NCI-H524 treated with DMSO at 0.1 percent for 48 hours (cell line): Measurements from ENCODE around the gene PCSK1N.
"Not testable (repeated sequence)": the region's sequence is repeated elsewhere in the genome, so short reads cannot be mapped to it uniquely, and the experiment has no call there.

Experiments used
- DNase-seq: peaks from one replicate; lab custom pipeline; 2025; lab: John Stamatoyannopoulos, UW

PCSK1N gene, protein sequence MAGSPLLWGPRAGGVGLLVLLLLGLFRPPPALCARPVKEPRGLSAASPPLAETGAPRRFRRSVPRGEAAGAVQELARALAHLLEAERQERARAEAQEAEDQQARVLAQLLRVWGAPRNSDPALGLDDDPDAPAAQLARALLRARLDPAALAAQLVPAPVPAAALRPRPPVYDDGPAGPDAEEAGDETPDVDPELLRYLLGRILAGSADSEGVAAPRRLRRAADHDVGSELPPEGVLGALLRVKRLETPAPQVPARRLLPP

GRCh38 chrX:48835524-48836329 is at the start of gene PCSK1N:
TSS of gene PCSK1N (minus strand) at chrX:48835610. CDS start at chrX:48835532, 78 bp downstream.
- DNase-seq = peak; percentile 29

GRCh38 chrX:48883729-48884128 is 48.3 kb upstream of the PCSK1N start:
- no peak for DNase-seq

GRCh38 chrX:48876944-48877343 is 41.5 kb upstream of the PCSK1N start:
- DNase-seq = not testable (repeated sequence)

DNA sequence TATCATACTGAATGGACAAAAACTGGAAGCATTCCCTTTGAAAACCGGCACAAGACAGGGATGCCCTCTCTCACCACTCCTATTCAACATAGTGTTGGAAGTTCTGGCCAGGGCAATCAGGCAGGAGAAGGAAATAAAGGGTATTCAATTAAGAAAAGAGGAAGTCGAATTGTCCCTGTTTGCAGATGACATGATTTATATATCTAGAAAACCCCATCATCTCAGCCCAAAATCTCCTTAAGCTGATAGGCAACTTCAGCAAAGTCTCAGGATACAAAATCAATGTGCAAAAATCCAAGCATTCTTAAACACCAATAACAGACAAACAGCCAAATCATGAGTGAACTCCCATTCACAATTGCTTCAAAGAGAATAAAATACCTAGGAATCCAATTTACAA is 36.6 kb upstream of the PCSK1N start:
- DNase-seq = not testable (repeated sequence)

DNA sequence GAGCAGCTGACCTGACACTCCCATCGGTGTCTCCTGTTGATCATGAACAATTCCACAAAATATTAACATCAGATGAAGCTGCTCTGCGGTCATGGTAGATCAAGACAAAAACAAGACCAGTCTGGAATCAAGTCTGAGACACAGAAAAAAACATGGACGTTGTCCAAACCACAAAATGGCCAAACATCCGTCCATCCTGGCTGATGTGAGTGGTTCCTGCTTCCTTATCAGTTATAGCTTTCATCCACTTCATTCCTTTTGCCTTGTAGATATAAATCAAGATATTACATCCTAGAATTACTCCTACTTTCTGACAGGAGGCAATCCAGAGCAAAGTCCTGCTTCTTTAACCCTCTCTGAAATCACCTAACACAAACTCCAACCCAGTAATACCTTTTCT is 28.8 kb upstream of the PCSK1N start:
- DNase-seq = no peak

- no peak for DNase-seq
These were observed 19.5 kb upstream of the PCSK1N start for GRCh38 chrX:48854898-48855297.

GRCh38 chrX:48854121-48854804 is 18.9 kb upstream of the PCSK1N start:
- DNase-seq = not testable (repeated sequence)

- not testable (repeated sequence) for DNase-seq
These were observed 18.1 kb upstream of the PCSK1N start for GRCh38 chrX:48853494-48853893.

GRCh38 chrX:48852857-48853256 is 17.4 kb upstream of the PCSK1N start:
- no peak for DNase-seq

GRCh38 chrX:48848847-48849246 is 13.4 kb upstream of the PCSK1N start:
- DNase-seq = no peak

DNA sequence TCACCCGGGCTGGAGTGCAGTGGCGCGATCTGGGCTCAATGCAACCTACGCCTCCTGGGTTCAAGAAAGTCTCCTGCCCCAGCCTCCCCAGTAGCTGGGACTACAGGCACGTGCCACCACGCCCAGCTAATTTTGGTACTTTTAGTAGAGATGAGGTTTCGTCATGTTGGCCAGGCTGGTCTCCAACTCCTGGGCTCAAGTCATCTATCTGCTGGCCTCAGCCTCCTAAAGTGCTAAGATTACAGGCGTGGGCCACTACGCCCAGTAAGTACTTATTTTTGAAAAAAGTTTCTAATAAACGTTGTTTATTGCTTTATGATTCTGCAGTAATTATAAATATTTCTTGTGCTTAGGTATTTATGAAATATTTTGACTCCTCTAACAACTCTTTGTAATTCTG is 4.3 kb upstream of the PCSK1N start:
- no peak for DNase-seq

GRCh38 chrX:48834383-48834709 is 1.1 kb downstream of the PCSK1N start:
- no peak for DNase-seq

DNA sequence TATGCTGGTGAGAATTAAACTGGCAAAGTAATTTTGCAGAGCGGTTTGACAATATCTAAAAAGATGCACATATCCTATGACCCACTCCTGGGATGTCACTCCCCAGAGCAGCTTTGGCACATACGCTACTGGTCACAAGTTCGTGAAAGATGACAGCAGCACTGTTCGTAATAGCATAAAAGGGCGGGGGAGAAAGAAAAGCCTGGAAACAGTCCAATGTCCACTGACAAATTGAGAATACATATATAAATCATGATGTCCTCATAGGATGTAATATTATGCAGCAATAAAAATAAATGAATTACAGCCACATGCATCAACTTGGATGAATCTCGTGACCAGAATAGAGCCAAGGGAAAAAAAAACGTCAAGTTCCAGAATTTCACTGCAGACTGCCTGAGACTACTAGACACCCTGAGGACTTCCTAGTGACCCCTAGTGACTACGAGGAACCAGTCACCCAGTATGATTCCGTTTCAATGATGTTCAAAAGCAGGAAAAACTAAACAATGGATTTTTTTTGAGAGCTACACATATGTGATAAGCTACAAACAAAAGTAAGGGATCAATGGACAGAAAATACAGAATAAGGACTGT is 1.8 kb downstream of the PCSK1N start:
- DNase-seq = no peak

- DNase-seq = no peak
These were observed 3.5 kb downstream of the PCSK1N start for GRCh38 chrX:48831909-48832291.

DNA sequence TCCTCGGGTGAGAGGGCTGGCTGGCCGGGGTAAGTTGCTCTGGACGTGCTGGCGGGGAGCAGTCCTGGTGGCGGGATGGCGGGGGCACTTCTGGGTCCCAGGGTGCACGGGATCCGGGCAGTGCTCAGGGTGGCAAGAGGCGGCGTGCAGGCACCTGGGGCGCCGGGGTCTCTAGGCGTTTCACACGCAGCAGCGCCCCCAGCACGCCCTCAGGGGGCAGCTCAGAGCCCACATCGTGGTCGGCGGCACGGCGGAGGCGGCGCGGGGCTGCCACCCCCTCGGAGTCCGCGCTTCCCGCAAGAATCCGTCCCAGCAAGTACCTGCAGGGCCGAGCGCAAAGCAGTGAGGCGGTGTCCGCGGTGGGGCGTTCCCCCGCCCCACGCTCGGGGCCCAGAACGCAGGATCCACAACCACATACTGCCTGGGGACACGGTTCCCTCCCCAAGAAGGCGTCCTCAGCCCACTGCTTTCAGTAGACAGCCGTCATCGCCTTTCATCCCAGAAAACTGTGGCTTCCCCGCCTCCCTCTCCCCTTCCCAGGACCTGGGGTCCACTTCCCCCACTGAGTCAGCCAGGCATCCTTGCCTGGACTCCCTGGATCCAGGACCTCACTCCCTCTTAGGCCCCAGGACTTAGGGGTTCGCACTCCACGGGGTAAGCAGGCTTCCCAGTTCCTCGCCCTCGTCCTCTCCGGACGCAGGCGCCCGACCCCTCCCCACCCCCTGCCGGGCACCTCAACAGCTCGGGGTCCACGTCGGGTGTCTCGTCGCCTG is 4.1 kb downstream of the PCSK1N start:
- no peak for DNase-seq

DNA sequence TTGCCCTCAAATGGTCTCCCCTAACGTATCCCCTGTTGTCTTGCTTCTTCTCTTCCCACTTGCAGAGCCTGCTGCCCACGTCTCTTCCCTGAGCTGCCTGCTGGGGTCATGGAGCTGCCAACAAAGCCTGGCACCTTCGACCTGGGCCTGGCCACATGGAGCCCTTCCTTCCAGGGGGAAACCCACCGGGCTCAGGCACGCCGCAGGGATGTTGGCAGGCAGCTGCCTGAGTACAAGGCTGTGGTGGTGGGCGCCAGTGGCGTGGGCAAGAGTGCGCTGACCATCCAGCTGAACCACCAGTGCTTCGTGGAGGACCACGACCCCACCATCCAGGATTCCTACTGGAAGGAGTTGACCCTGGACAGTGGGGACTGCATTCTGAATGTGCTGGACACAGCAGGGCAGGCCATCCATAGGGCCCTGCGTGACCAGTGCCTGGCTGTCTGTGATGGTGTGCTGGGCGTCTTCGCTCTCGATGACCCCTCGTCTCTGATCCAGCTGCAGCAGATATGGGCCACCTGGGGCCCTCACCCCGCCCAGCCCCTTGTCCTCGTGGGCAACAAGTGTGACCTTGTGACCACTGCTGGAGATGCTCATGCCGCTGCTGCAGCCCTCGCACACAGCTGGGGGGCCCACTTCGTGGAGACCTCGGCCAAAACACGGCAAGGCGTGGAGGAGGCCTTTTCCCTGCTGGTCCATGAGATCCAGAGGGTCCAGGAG is 6.2 kb downstream of the PCSK1N start:
- no peak for DNase-seq

- DNase-seq = no peak
These were observed 7.8 kb downstream of the PCSK1N start for GRCh38 chrX:48827654-48827968.

- DNase-seq = no peak
These were observed 8.3 kb downstream of the PCSK1N start for GRCh38 chrX:48826876-48827653.

GRCh38 chrX:48826135-48826875 is 9.1 kb downstream of the PCSK1N start, which contains the start of gene ERAS:
TSS of gene ERAS (plus strand) at chrX:48826513. CDS start at chrX:48829124, 2,611 bp downstream.
- DNase-seq = no peak

- no peak for DNase-seq
These were observed 11.3 kb downstream of the PCSK1N start for GRCh38 chrX:48824066-48824465.
